GM10248 (cell line): Measurements from ENCODE around the gene TAS2R10.

Source experiments
- CTCF ChIA-PET: fragments of 300-600 bp; sonication (Branson Sonifier 250); formaldehyde crosslinking; extraction: SDS; loops from one replicate; lab custom pipeline; 2021; ENCODE audit warnings: antibody characterized with exemption; lab: Yijun Ruan, JAX
- POLR2A ChIA-PET: fragments of 350-650 bp; sonication (Branson Sonifier 250); formaldehyde crosslinking; extraction: SDS; loops from one replicate; lab custom pipeline; 2020; ENCODE audit warnings: antibody characterized with exemption; lab: Yijun Ruan, JAX
- DNase-seq: peaks from one replicate; pipeline ENCODE4 v3.0.0; 2012; ENCODE audit errors: extremely low spot score
- TF ChIP-seq, protein P1 (sequence below): IDR thresholded peaks from 2 replicates; pipeline ENCODE4 v1.5.1; 2012; ENCODE audit warnings: mild to moderate bottlenecking, low read depth; ENCODE audit errors: extremely low read depth, missing control alignments, control extremely low read depth

Gene TAS2R10

DNA sequence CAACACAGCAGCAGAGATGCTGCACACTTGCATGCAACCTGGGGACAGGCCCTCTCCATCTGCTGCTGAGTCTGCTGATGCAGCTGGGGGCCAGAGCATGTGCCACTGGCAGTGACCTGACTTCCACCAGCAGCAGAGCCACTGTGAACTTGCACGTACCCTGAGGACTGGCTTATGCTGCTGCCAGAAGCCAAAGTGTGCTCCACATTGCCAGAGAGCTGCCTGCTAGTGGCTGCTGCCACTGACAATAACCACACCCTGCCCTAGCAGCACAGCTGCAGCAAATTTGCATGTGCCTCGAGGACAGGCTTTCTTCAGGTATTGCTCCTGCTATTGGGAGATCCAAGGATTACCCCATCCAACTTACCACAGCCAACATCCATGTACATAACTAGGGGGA, 27.6 kb upstream of the TAS2R10 start:
- TF ChIP-seq, protein P1, sequence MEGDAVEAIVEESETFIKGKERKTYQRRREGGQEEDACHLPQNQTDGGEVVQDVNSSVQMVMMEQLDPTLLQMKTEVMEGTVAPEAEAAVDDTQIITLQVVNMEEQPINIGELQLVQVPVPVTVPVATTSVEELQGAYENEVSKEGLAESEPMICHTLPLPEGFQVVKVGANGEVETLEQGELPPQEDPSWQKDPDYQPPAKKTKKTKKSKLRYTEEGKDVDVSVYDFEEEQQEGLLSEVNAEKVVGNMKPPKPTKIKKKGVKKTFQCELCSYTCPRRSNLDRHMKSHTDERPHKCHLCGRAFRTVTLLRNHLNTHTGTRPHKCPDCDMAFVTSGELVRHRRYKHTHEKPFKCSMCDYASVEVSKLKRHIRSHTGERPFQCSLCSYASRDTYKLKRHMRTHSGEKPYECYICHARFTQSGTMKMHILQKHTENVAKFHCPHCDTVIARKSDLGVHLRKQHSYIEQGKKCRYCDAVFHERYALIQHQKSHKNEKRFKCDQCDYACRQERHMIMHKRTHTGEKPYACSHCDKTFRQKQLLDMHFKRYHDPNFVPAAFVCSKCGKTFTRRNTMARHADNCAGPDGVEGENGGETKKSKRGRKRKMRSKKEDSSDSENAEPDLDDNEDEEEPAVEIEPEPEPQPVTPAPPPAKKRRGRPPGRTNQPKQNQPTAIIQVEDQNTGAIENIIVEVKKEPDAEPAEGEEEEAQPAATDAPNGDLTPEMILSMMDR: no peak
- no peak for DNase-seq
- ChIA-PET CTCF (interaction anchor here (1.1 to 1.7 kb wide), 2 partner anchors 18 to 28 kb away, joined by 3 to 4 read pairs; partner anchors contain the start of gene TAS2R10), POLR2A (no interaction called here)

DNA sequence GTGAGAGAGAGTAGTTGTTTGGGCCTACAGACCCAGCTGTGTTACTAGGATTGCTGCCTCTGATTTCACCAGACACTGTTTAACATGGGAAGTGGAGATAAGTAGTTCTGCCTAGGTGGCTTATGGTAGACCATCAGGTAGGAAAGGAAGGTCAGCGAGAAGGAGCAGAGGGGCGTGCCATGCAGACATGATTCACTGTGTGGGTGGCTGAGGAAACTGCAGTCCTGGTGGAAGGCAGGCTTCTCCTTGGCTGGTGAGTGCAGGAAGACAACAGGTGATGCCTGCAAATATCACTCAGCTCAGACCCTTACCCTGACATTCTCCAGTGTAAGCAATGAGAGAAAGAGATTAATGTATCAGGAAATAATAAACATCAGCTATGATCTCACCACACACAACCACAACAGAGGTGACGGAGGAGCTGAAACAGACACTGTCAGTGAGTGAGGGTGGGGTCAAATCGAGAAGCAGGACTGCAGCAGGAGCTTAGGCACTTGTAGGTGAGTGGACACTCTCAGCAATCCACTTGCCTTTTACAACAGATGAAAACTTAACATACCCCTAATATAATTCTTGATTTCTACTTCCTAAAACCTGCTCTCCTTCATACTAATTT, 25.2 kb upstream of the TAS2R10 start:
- no peak for DNase-seq
- ChIA-PET POLR2A (no interaction called here), CTCF (no interaction called here)
- TF ChIP-seq, protein P1: no peak

DNA sequence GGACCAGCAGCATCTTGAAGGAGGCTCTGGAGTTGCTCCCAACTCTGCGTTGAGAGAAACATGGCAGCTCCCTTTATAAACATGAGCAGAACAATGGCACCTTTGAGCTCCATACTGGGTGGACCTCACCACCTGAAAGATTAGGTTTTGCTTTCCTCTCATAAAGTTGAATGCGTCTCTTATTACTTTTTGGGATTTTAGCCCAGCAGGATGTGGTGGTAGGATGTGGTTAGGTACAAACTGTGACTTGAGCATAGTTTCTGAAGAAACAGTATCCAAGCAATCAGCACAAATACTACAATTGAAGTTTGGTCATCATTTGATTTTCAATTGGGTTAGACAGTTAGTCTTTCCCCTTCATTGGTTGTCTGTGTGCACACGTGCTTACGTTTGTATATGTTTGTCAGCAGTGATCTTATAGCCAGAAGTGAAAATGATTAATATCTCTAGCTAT, 23.3 kb upstream of the TAS2R10 start, which contains the start of gene PRR4:
Gene PRR4, minus strand, starts transcription at position 51 of the 454 bp plus-strand sequence. Its CDS starts 38 bp downstream, at position 13.
- TF ChIP-seq, protein P1: no peak
- CTCF ChIA-PET: interaction anchor here (1.3 to 2.2 kb wide), 2 partner anchors 9 to 20 kb away, joined by 3 to 6 read pairs; no protein-coding TSS in a partner anchor
- no peak for DNase-seq
- POLR2A ChIA-PET: no interaction called here

DNA sequence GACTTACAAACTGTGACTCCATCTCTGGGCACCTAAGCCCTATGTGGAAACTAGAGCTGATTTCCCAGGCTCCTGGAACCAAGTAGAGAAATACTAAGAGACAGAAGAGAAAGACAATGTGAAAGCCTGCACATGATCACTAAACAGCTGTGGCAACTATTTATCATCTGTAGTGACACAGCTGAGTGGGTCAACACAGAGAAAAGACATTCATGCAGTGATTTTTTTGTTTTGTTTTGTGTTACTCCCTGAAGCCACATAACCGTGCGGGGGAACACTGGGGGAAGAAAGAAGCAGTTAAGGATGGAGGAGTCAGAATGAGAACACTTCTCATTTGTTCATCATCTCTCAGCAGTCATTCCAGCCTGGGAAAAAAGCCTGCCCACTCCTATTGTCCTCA, 21.6 kb upstream of the TAS2R10 start:
- ChIA-PET POLR2A (no interaction called here), CTCF (interaction anchor here (2.2 kb wide), 1 partner anchor 8 kb away, joined by 6 read pairs; no protein-coding TSS in a partner anchor)
- no peak for DNase-seq
- TF ChIP-seq, protein P1: no peak

DNA sequence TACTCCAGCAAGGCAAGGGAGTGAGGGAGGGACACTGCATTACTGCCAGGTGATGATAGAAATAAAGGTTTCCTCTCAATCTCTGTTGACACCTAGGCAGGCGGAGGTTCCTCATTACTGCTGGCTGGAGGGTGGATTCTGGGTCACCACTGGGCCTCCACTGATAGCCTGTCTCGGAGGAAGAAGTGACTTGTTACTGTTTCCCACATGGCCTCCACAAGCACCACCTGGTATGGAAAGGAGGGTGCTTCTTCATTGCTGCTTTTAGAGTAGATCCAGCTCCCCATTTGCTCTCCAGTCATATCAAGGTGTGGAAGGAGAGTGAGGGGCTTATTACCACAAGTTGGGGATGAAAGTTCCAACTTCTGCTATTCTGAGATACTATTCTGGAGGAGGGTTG, 16.7 kb upstream of the TAS2R10 start:
- ChIA-PET CTCF (no interaction called here), POLR2A (no interaction called here)
- TF ChIP-seq, protein P1: no peak
- DNase-seq: no peak

DNA sequence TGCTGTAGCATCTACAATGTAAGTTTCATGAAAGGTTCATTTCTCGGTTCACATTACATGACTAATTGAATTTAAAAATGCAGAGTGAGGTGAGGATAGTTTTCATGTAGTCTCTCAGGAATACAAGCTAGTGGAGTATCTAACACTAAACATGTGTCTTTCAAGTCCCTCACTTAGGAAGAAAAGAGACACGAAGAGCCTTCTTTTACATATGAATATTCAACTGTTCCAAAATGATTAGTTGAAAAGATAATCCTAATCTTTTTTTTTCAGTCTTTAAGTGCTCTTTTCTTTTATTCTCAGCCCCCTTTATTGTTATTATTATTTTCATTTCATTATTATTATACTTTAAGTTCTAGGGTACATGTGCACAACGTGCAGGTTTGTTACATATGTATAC, 12.3 kb upstream of the TAS2R10 start:
- TF ChIP-seq, protein P1: no peak
- DNase-seq: no peak
- POLR2A ChIA-PET: no interaction called here
- CTCF ChIA-PET: no interaction called here
